Smooth muscle cell (in vitro differentiated cells): Measurements from ENCODE around the gene LAMA5. TPM values are rescaled to one million over a fixed set of nuclear protein-coding genes. Genes with fewer than 3 reads are reported as not detected.

ENCODE experiments used
- DNase-seq: peaks from one replicate; lab custom pipeline; 2025; ENCODE audit not compliant: unreplicated experiment; lab: John Stamatoyannopoulos, UW
- H2AFZ ChIP-seq: fragments of 200-600 bp; sonication (generic); 2 replicates; pipeline ENCODE4 v1.6.0; 2016; ENCODE audit warnings: antibody characterized with exemption, low read depth, mild to moderate bottlenecking
- H3F3A ChIP-seq: fragments of 200-600 bp; sonication (generic); 2 replicates; pipeline ENCODE4 v1.6.0; 2017; ENCODE audit warnings: antibody characterized with exemption, low read depth
- H3K27ac ChIP-seq: fragments of 200-600 bp; sonication (generic); 2 replicates; pipeline ENCODE4 v1.5.1; 2016; ENCODE audit warnings: low read depth, mild to moderate bottlenecking
- H3K27me3 ChIP-seq: fragments of 200-600 bp; sonication (generic); 2 replicates; pipeline ENCODE4 v1.6.1; 2016; ENCODE audit warnings: low read depth, mild to moderate bottlenecking
- H3K36me3 ChIP-seq: fragments of 200-600 bp; sonication (generic); 2 replicates; pipeline ENCODE4 v1.5.1; 2016; ENCODE audit warnings: low read depth
- H3K4me1 ChIP-seq: fragments of 200-600 bp; sonication (generic); 2 replicates; pipeline ENCODE4 v1.5.1; 2016; ENCODE audit warnings: low read depth
- H3K4me2 ChIP-seq: fragments of 200-600 bp; sonication (generic); 2 replicates; pipeline ENCODE4 v1.6.0; 2016; ENCODE audit warnings: mild to moderate bottlenecking
- H3K4me3 ChIP-seq: fragments of 200-600 bp; sonication (generic); 2 replicates; pipeline ENCODE4 v1.5.1; 2016; ENCODE audit warnings: mild to moderate bottlenecking
- H3K79me2 ChIP-seq: fragments of 200-600 bp; sonication (generic); 2 replicates; pipeline ENCODE4 v1.6.0; 2016; ENCODE audit warnings: low read depth, mild to moderate bottlenecking
- H3K9ac ChIP-seq: fragments of 200-600 bp; sonication (generic); 2 replicates; pipeline ENCODE4 v1.6.0; 2016; ENCODE audit warnings: low read depth
- H3K9me3 ChIP-seq: fragments of 200-600 bp; sonication (generic); replicated peaks from 2 replicates; pipeline ENCODE4 v1.5.1; 2016; ENCODE audit warnings: low read depth
- H4K20me1 ChIP-seq: fragments of 200-600 bp; sonication (generic); 2 replicates; pipeline ENCODE4 v1.6.0; 2016; ENCODE audit warnings: low read depth
- WGBS: methylation state at CpG from one replicate; pipeline ENCODE4 v1.1.7; 2016; ENCODE audit warnings: low lambda C conversion rate; 5-methylcytosine and 5-hydroxymethylcytosine counted together
- polyA plus RNA-seq: library from polyadenylated mRNA; unstranded; fragments of >200 nt; fragmentation: Nextera tagmentation; extraction: Ambion mirVana; gene quantifications from 2 replicates; pipeline ENCODE4 v1.2.1, GENCODE V29; 2016
- total RNA-seq: library from RNA; depleted of rRNA; stranded (reverse); fragments of >200 nt; gene quantifications from 2 replicates; pipeline ENCODE4 v1.2.3, GENCODE V29; 2014
- TF ChIP-seq, protein P1 (sequence below): fragments of 200-600 bp; sonication (generic); IDR thresholded peaks from 2 replicates; pipeline ENCODE4 v1.5.1; 2017; ENCODE audit warnings: borderline replicate concordance, mild to moderate bottlenecking, antibody characterized with exemption; ENCODE audit not compliant: insufficient read depth, poor library complexity, severe bottlenecking

The LAMA5 gene
- total and polyA plus RNA-seq, 2 experiments from 2014 or later = 27.5 to 27.6 TPM

DNA sequence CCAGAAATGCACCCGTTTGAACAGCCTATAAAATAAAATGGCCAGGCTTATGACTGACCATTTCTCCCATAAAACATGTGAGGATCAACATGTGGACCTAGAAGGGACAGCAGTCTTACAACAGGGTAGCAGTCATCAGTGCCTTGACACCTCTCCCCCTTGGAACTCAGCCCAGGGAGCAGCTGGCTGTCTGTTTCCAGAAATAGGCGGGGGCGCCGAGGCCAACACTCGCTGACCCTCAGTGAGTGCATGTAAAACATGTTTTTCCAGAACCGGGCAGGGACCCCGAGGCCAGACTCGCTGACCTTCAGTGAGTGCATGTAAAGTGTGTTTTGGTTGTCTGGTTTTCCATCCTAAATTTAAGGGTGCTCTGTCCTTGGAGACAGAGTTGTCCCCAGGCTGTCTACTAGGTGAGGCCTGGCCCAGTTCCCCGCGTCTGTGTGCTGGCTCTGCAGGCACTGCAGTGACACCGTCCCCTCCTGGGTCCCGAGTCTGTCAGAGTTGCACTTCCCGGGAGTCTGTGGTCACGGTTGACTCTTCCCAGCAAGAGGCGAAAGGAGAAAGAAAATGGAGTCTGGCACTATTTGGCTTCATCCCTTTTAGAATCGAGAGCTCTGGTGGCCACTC lies 84.1 kb downstream of the LAMA5 start:
- Histone ChIP-seq H3K27ac (no peak overlapping the region), H3K4me3 (no peak overlapping the region), H3K9ac (no peak overlapping the region), H3K4me1 (no peaks in the 10 kb centered on the region), H3K36me3 (no peaks in the 10 kb centered on the region), H3K27me3 (no peaks in the 10 kb centered on the region), H3K79me2 (no peaks in the 10 kb centered on the region), H3K9me3 (no peaks in the 10 kb centered on the region), H2AFZ (no peak overlapping the region), H3K4me2 (no peak overlapping the region), H3F3A (no peaks in the 10 kb centered on the region), H4K20me1 (peaks cover 8% of the 10 kb centered on the region)
- TF ChIP-seq, protein P1, sequence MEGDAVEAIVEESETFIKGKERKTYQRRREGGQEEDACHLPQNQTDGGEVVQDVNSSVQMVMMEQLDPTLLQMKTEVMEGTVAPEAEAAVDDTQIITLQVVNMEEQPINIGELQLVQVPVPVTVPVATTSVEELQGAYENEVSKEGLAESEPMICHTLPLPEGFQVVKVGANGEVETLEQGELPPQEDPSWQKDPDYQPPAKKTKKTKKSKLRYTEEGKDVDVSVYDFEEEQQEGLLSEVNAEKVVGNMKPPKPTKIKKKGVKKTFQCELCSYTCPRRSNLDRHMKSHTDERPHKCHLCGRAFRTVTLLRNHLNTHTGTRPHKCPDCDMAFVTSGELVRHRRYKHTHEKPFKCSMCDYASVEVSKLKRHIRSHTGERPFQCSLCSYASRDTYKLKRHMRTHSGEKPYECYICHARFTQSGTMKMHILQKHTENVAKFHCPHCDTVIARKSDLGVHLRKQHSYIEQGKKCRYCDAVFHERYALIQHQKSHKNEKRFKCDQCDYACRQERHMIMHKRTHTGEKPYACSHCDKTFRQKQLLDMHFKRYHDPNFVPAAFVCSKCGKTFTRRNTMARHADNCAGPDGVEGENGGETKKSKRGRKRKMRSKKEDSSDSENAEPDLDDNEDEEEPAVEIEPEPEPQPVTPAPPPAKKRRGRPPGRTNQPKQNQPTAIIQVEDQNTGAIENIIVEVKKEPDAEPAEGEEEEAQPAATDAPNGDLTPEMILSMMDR = no peak
- no peak for DNase-seq
- 88% methylated on average over 16 of the region's 16 CpGs for WGBS

DNA sequence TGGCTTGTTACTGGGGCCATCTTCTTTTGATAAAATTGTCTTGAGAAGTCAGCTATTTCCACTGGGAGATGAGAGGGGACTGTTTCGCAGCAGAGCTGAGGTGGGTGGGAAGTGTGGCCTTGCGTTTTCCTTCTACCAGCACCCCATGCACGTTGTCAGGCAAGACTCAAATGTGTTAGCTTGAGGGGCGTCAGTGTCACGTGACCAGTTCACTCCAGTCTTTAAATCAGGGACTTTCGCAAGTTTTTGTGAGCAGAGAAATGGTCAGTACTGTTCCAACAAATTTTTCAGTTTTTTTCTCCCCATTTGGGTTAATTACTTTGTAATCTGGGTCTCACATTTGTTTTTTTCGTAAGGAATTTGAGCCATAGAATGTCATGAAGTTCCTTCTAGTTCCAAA lies 85.0 kb downstream of the LAMA5 start:
- TF ChIP-seq, protein P1 = no peak
- H3K27ac ChIP-seq = no peak overlapping the region
- no peaks in the 10 kb centered on the region for H3K4me1 ChIP-seq
- WGBS = 95% methylated on average over 7 of the region's 7 CpGs
- no peaks in the 10 kb centered on the region for H3F3A ChIP-seq
- H2AFZ ChIP-seq = no peak overlapping the region
- peaks cover 7% of the 10 kb centered on the region for H4K20me1 ChIP-seq
- no peaks in the 10 kb centered on the region for H3K79me2 ChIP-seq
- no peak overlapping the region for H3K4me3 ChIP-seq
- H3K27me3 ChIP-seq = no peaks in the 10 kb centered on the region
- no peak for DNase-seq
- H3K36me3 ChIP-seq = no peaks in the 10 kb centered on the region
- H3K9ac ChIP-seq = no peak overlapping the region
- no peak overlapping the region for H3K4me2 ChIP-seq
- no peaks in the 10 kb centered on the region for H3K9me3 ChIP-seq

DNA sequence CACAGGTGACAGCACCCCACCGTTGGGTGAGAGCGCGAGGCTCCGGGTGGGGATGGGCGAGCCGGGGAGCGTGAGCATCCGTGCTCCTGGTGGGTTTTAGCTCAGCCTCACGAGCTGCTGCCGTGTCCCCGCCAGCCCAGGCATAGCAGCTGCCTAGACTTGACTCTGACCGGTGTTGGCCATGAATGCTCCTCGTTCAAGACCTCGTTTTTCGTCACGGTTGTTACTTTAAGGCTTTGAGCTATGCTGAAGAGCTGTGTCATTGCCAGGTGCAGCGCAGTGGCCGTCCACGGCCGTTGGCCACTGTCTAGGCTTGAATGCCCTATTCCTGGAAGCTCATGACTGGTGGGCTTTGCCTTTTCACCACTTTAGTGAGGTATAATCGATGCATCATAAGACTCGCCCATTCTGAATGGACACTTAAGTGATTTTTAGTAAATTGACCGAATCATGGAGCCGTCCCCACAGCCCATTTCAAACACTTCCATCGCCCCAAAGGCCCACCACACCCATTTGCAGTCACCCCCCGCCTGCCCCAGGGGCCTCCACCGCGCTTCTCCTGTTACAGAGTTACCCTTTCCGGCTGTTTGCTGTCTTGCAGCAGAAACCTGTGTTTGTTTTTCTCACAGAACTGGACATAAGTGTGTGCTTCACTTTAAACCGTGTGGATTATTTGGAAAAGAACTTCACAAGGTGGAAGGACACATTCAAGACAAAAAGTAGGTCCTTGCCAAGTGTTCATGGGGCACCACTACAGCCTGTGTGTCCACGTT lies 85.8 kb downstream of the LAMA5 start:
- H3K27me3 ChIP-seq = no peaks in the 10 kb centered on the region
- no peaks in the 10 kb centered on the region for H3K36me3 ChIP-seq
- H3K4me2 ChIP-seq = no peak overlapping the region
- no peak overlapping the region for H2AFZ ChIP-seq
- 97% methylated on average over 31 of the region's 31 CpGs for WGBS
- H3K79me2 ChIP-seq = no peaks in the 10 kb centered on the region
- TF ChIP-seq, protein P1 = no peak
- peaks cover 14% of the 10 kb centered on the region for H4K20me1 ChIP-seq
- H3K9me3 ChIP-seq = no peaks in the 10 kb centered on the region
- no peaks in the 10 kb centered on the region for H3K4me1 ChIP-seq
- no peak overlapping the region for H3K27ac ChIP-seq
- no peaks in the 10 kb centered on the region for H3F3A ChIP-seq
- H3K9ac ChIP-seq = no peak overlapping the region
- no peak for DNase-seq
- H3K4me3 ChIP-seq = no peak overlapping the region
